A549 treated with dexamethasone at 1 μM for 4 hours (cell line): ENCODE measurements around the gene KCNQ5. TPM values are rescaled to one million over a fixed set of nuclear protein-coding genes. Genes with fewer than 3 reads are reported as not detected.

Experiments
- total RNA-seq: library from RNA; stranded (reverse); fragments of 200-300 nt; extraction: Qiagen RNA extraction; gene quantifications from 5 replicates; pipeline ENCODE4 v1.2.3, GENCODE V29; 2022

The KCNQ5 gene
- 1.0 to 1.6 TPM (median 1.4 TPM) in 5 replicates for total RNA-seq

GRCh38 chr6:72621291-72622093, at the start of gene KCNQ5:
Gene KCNQ5, plus strand, starts transcription at chr6:72622064.

GRCh38 chr6:73225396-73225795, 603.5 kb downstream of the KCNQ5 start, which contains the start of gene KHDC1L:
Gene KHDC1L, minus strand, starts transcription at chr6:73225496. Its CDS starts 88 bp downstream, at chr6:73225408.

